ENCODE data around the gene DUOXA1. TPM values are rescaled to one million over a fixed set of nuclear protein-coding genes. Genes with fewer than 3 reads are reported as not detected.

DUOXA1 gene
- total RNA-seq, 6 experiments from 2014 or later: not detected

- DNase-seq (no peak), ATAC-seq (no peak)
- WGBS (ENCODE audit: insufficient coverage, low coverage, low lambda C conversion rate, missing lambda C conversion rate): 100% methylated on average over 1 of the region's 7 CpGs
Observed at GRCh38 chr15:45097466-45097865, 32.2 kb downstream of the DUOXA1 start.

GRCh38 chr15:45095661-45096060 lies 34.0 kb downstream of the DUOXA1 start:
- Histone ChIP-seq H3K4me3 (no peak overlapping the region), H3K9me3 (no peaks in the 10 kb centered on the region), H3K27me3 (no peaks in the 10 kb centered on the region), H3K36me3 (no peaks in the 10 kb centered on the region), H3K27ac (no peak overlapping the region), H3K4me1 (no peaks in the 10 kb centered on the region)
- intact Hi-C loops (cut with DNase I): no loop called here
- ATAC-seq: no peak
- DNase-seq: no peak
- 80% methylated on average over 2 of the region's 11 CpGs for WGBS (ENCODE audit: insufficient coverage, low coverage, low lambda C conversion rate, missing lambda C conversion rate)
- TF ChIP-seq POLR2A (IDR thresholded peaks at IDR 0.05) (no peak), CTCF (IDR thresholded peaks at IDR 0.05) (no peak)

More at GRCh38 chr15:45097466-45097865, 32.2 kb downstream of the DUOXA1 start:
- Histone ChIP-seq H3K4me1 (no peaks in the 10 kb centered on the region), H3K36me3 (no peaks in the 10 kb centered on the region), H3K27me3 (no peaks in the 10 kb centered on the region), H3K9me3 (no peaks in the 10 kb centered on the region), H3K4me3 (no peak overlapping the region), H3K27ac (no peak overlapping the region)
- TF ChIP-seq POLR2A (IDR thresholded peaks at IDR 0.05): no peak
- TF ChIP-seq CTCF (IDR thresholded peaks at IDR 0.05): no peak
- intact Hi-C loops (cut with DNase I): no loop called here

GRCh38 chr15:45094358-45094730 lies 35.3 kb downstream of the DUOXA1 start:
- no peak overlapping the region for H3K4me3 ChIP-seq
- H3K27ac ChIP-seq: no peak overlapping the region
- H3K4me1 ChIP-seq: no peaks in the 10 kb centered on the region
- H3K36me3 ChIP-seq: no peaks in the 10 kb centered on the region
- TF ChIP-seq POLR2A (IDR thresholded peaks at IDR 0.05) (no peak), CTCF (IDR thresholded peaks at IDR 0.05) (no peak)
- ATAC-seq (no peak), DNase-seq (no peak)
- H3K9me3 ChIP-seq: no peaks in the 10 kb centered on the region
- WGBS (ENCODE audit: insufficient coverage, low coverage, low lambda C conversion rate, missing lambda C conversion rate): 79% methylated on average over 5 of the region's 9 CpGs
- intact Hi-C loops (cut with DNase I): no loop called here
- H3K27me3 ChIP-seq: no peaks in the 10 kb centered on the region

- 81% methylated on average over 6 of the region's 11 CpGs for WGBS (ENCODE audit: insufficient coverage, low coverage, low lambda C conversion rate, missing lambda C conversion rate)
- intact Hi-C loops (cut with DNase I): no loop called here
- H3K4me3 ChIP-seq: no peak overlapping the region
- H3K27me3 ChIP-seq: no peaks in the 10 kb centered on the region
- no peak for DNase-seq
- H3K27ac ChIP-seq: no peak overlapping the region
- H3K4me1 ChIP-seq: no peaks in the 10 kb centered on the region
- TF ChIP-seq CTCF (IDR thresholded peaks at IDR 0.05) (no peak), POLR2A (IDR thresholded peaks at IDR 0.05) (no peak)
- ATAC-seq: no peak
- no peaks in the 10 kb centered on the region for H3K9me3 ChIP-seq
- H3K36me3 ChIP-seq: no peaks in the 10 kb centered on the region
Observed at GRCh38 chr15:45093622-45094357, 35.9 kb downstream of the DUOXA1 start.
